ENCODE results near the gene SHC2.
"Not testable (repeated sequence)": the region's sequence is repeated elsewhere in the genome, so short reads cannot be mapped to it uniquely, and the experiment has no call there.

The SHC2 gene

GRCh38 chr19:386632-387301, 74.1 kb downstream of the SHC2 start:
- not testable (repeated sequence) for DNase-seq

GRCh38 chr19:386189-386588, 74.6 kb downstream of the SHC2 start:
- not testable (repeated sequence) for DNase-seq

GRCh38 chr19:384799-385169, 76.0 kb downstream of the SHC2 start:
- no peak for DNase-seq

GRCh38 chr19:383922-384798, 76.7 kb downstream of the SHC2 start:
- no peak for DNase-seq

- no peak for DNase-seq
Observed at GRCh38 chr19:383040-383439, 77.8 kb downstream of the SHC2 start.

GRCh38 chr19:382578-382977, 78.3 kb downstream of the SHC2 start:
- not testable (repeated sequence) for DNase-seq

- not testable (repeated sequence) for DNase-seq
Observed at GRCh38 chr19:381901-382300, 78.9 kb downstream of the SHC2 start.

- DNase-seq, result not testable (repeated sequence)
Observed at GRCh38 chr19:380618-381219, 80.1 kb downstream of the SHC2 start.

GRCh38 chr19:379796-380195, 81.0 kb downstream of the SHC2 start:
- no peak for DNase-seq

GRCh38 chr19:378706-379105, 82.1 kb downstream of the SHC2 start:
- no peak for DNase-seq

- no peak for DNase-seq
Observed at GRCh38 chr19:377801-378581, 82.8 kb downstream of the SHC2 start.

GRCh38 chr19:376111-376470, 84.7 kb downstream of the SHC2 start:
- DNase-seq, result no peak

- DNase-seq, result no peak
Observed at GRCh38 chr19:375395-376110, 85.3 kb downstream of the SHC2 start.

GRCh38 chr19:374886-375235, 86.0 kb downstream of the SHC2 start:
- no peak for DNase-seq

GRCh38 chr19:374183-374885, 86.5 kb downstream of the SHC2 start:
- no peak for DNase-seq

GRCh38 chr19:373391-374182, 87.2 kb downstream of the SHC2 start:
- DNase-seq, result no peak

- DNase-seq, result no peak
Observed at GRCh38 chr19:372306-372890, 88.4 kb downstream of the SHC2 start.

- no peak for DNase-seq
Observed at GRCh38 chr19:371501-372168, 89.2 kb downstream of the SHC2 start.

GRCh38 chr19:370641-371330, 90.0 kb downstream of the SHC2 start:
- no peak for DNase-seq
